ENCODE data around the gene CENATAC. TPM values are rescaled to one million over a fixed set of nuclear protein-coding genes. Genes with fewer than 3 reads are reported as not detected.

The CENATAC gene
- total and polyA plus RNA-seq, 8 donors = 9.1 to 86.2 (median 17.0) TPM

DNA sequence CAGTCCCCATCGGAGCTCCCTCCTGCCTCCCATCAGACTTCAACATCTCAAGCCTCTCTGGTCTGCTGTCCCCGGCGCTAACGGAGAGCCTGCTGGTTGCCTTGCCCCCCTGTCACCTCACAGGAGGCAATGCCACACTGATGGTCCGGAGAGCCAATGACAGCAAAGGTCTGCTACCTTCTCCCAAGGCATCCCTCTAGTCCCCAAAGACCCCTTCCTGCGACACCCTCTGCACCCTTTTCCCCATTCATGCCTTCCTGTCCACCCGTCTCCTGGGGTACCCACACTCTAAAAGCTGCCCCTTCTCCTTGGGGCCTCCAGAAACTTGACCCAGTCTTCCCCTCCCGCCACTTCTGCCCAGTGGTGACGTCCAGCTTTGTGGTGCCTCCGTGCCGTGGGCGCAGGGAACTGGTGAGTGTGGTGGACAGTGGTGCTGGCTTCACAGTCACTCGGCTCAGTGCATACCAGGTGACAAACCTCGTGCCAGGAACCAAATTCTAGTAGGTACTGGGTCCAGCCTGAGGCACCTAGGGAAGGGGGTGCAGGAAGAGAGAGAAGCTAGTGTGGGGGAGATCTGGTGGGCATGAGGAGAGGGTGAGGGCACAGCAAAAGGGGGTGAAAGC, 41.0 kb upstream of the CENATAC start:
- no peak for TF ChIP-seq CTCF (IDR thresholded peaks at IDR 0.05)
- H3K4me1 ChIP-seq = no peaks in the 10 kb centered on the region
- no peaks in the 10 kb centered on the region for H3K9me3 ChIP-seq
- no peak overlapping the region for H3K27ac ChIP-seq
- DNase-seq (no peak), FAIRE-seq (no peak), ATAC-seq (peak in 1 of 4 donors; percentile 10)
- intact Hi-C loops (cut with DNase I) = loop anchor here in 2 of 3 donors (5.0 to 10.0 kb wide), 3 partner anchors 50 to 265 kb away; no protein-coding TSS in a partner anchor
- no peak overlapping the region for H3K4me3 ChIP-seq
- WGBS, 2 donors = 37 to 41% methylated on average over 14 of the region's 14 CpGs
- no peaks in the 10 kb centered on the region for H3K36me3 ChIP-seq
- H3K27me3 ChIP-seq = no peaks in the 10 kb centered on the region

DNA sequence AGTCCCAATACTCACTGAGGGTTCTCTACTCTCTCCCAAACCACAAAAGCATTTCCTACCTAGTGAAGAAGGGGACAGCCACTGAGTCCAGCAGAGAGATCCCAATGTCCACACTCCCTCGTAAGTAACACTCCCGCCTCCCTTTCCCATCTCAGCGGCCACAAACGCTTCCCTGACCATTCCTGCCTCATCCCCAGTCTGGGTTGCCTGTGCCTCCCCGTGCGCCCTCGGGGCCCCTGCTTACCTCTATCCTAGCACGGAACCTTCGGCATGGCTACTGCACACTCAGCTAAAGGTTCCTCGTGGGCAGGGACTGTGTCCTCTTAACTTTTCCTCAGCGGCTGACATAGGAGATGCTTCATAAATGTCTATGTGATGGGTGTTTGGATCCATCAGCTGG, 40.4 kb upstream of the CENATAC start:
- FAIRE-seq (no peak), DNase-seq (no peak), ATAC-seq (no peak)
- no peaks in the 10 kb centered on the region for H3K9me3 ChIP-seq
- no peak for TF ChIP-seq CTCF (IDR thresholded peaks at IDR 0.05)
- no peaks in the 10 kb centered on the region for H3K27me3 ChIP-seq
- H3K27ac ChIP-seq = no peak overlapping the region
- H3K36me3 ChIP-seq = no peaks in the 10 kb centered on the region
- no peaks in the 10 kb centered on the region for H3K4me1 ChIP-seq
- intact Hi-C loops (cut with DNase I) = loop anchor here in 2 of 3 donors (5.0 to 10.0 kb wide), 3 partner anchors 50 to 265 kb away; no protein-coding TSS in a partner anchor
- no peak overlapping the region for H3K4me3 ChIP-seq
- 74 to 80% methylated on average over 11 of the region's 11 CpGs for WGBS, 2 donors

DNA sequence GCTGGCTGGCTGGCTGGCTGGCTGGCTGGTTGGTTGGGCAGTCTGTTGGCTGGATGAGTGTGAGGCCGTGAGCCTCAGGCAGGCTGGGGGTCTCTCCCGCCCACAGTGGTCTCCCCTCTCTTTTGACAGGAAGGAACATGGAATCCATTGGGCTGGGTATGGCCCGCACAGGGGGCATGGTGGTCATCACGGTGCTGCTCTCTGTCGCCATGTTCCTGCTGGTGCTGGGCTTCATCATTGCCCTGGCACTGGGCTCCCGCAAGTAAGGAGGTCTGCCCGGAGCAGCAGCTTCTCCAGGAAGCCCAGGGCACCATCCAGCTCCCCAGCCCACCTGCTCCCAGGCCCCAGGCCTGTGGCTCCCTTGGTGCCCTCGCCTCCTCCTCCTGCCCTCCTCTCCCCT, 40.0 kb upstream of the CENATAC start:
- 84 to 92% methylated on average over 8 of the region's 8 CpGs for WGBS, 2 donors
- no peak for TF ChIP-seq CTCF (IDR thresholded peaks at IDR 0.05)
- ATAC-seq = no peak
- no peak for FAIRE-seq
- Histone ChIP-seq H3K4me1 (no peaks in the 10 kb centered on the region), H3K36me3 (no peaks in the 10 kb centered on the region), H3K9me3 (no peaks in the 10 kb centered on the region), H3K4me3 (no peak overlapping the region), H3K27me3 (no peaks in the 10 kb centered on the region), H3K27ac (no peak overlapping the region)
- intact Hi-C loops (cut with DNase I) = loop anchor here in 2 of 3 donors (5.0 to 10.0 kb wide), 3 partner anchors 51 to 266 kb away; no protein-coding TSS in a partner anchor
- DNase-seq = no peak

- intact Hi-C loops (cut with DNase I) = loop anchor here in 2 of 3 donors (5.0 to 10.0 kb wide), 3 partner anchors 51 to 266 kb away; no protein-coding TSS in a partner anchor
- no peak overlapping the region for H3K27ac ChIP-seq
- no peaks in the 10 kb centered on the region for H3K36me3 ChIP-seq
- H3K27me3 ChIP-seq = no peaks in the 10 kb centered on the region
- DNase-seq (no peak), FAIRE-seq (no peak), ATAC-seq (no peak)
- H3K4me1 ChIP-seq = no peaks in the 10 kb centered on the region
- no peak for TF ChIP-seq CTCF (IDR thresholded peaks at IDR 0.05)
- no peaks in the 10 kb centered on the region for H3K9me3 ChIP-seq
- WGBS, 2 donors = 66 to 68% methylated on average over 2 of the region's 2 CpGs
- H3K4me3 ChIP-seq = no peak overlapping the region
Observed at GRCh38 chr11:118958577-118958976, 39.4 kb upstream of the CENATAC start.

DNA sequence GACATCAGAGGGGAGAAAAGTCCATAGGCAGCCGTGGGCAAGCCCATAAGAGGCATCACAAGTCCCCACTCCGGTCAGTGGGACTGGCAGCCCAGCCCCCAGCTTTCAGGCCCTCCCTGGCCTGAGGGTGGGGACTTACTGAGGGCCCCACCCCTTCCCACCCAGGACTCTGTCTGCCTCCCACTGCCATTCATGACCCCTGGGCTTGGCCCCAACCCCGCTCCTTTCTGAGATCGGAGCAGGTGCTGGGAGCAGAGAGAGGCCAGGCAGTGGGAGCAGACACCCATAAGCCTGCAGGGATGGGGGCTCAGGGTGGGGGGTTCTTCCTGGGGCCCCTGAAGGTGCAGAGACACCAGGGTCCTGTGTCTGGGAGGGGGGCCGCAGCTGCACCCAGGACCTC, 36.7 kb upstream of the CENATAC start:
- DNase-seq (no peak), FAIRE-seq (no peak), ATAC-seq (no peak)
- Histone ChIP-seq H3K4me3 (no peak overlapping the region), H3K27me3 (no peaks in the 10 kb centered on the region), H3K36me3 (no peaks in the 10 kb centered on the region), H3K4me1 (no peaks in the 10 kb centered on the region), H3K27ac (no peak overlapping the region), H3K9me3 (no peaks in the 10 kb centered on the region)
- WGBS, 2 donors = 75 to 81% methylated on average over 4 to 5 of the region's 5 CpGs
- intact Hi-C loops (cut with DNase I) = no loop called here
- no peak for TF ChIP-seq CTCF (IDR thresholded peaks at IDR 0.05)

Measured in pancreas (tissue), 10 donors.